ENCODE measurements around the gene SLC4A1. TPM values are rescaled to one million over a fixed set of nuclear protein-coding genes. Genes with fewer than 3 reads are reported as not detected.
A peak's percentile ranks its signal among the peaks of the same experiment; 100 is the strongest.

SLC4A1 gene
- total RNA-seq, 4 donors from 2014 or later: 0.16 to 1.2 (median 0.56) TPM

GRCh38 chr17:44211281-44212265, 56.4 kb downstream of the SLC4A1 start:
- ATAC-seq (ENCODE audit: low FRiP score): no peak
- no peak for DNase-seq (ENCODE audit: low spot score)
- TF ChIP-seq CTCF (IDR thresholded peaks at IDR 0.05): no peak

GRCh38 chr17:44210342-44211192, 57.4 kb downstream of the SLC4A1 start:
- TF ChIP-seq CTCF (IDR thresholded peaks at IDR 0.05): peak in 2 of 3 donors; percentile 92 to 98
- DNase-seq (ENCODE audit: low spot score) (no peak), ATAC-seq (ENCODE audit: low FRiP score) (peak; percentile 88)

GRCh38 chr17:44209786-44210341, 58.1 kb downstream of the SLC4A1 start:
- DNase-seq (ENCODE audit: low spot score): no peak
- no peak for ATAC-seq (ENCODE audit: low FRiP score)
- TF ChIP-seq CTCF (IDR thresholded peaks at IDR 0.05): no peak

GRCh38 chr17:44207743-44208142, 60.2 kb downstream of the SLC4A1 start:
- no peak for ATAC-seq (ENCODE audit: low FRiP score)
- TF ChIP-seq CTCF (IDR thresholded peaks at IDR 0.05): no peak

GRCh38 chr17:44207319-44207718, 60.6 kb downstream of the SLC4A1 start:
- ATAC-seq (ENCODE audit: low FRiP score) (no peak), DNase-seq (ENCODE audit: low spot score) (no peak)
- no peak for TF ChIP-seq CTCF (IDR thresholded peaks at IDR 0.05)

More at GRCh38 chr17:44207743-44208142, 60.2 kb downstream of the SLC4A1 start:
- no peak for DNase-seq (ENCODE audit: low spot score)

- DNase-seq (ENCODE audit: low spot score) (no peak), ATAC-seq (ENCODE audit: low FRiP score) (no peak)
- TF ChIP-seq CTCF (IDR thresholded peaks at IDR 0.05): no peak
Observed at GRCh38 chr17:44206825-44207155, 61.1 kb downstream of the SLC4A1 start.
